ENCODE data around the gene FBXO36. TPM values are rescaled to one million over a fixed set of nuclear protein-coding genes. Genes with fewer than 3 reads are reported as not detected.

Gene FBXO36
- total and polyA plus RNA-seq, 2 of the 13 experiments (the other 11 are each of a cell fraction or from before 2014, with no cell fraction given): 2.8 TPM

DNA sequence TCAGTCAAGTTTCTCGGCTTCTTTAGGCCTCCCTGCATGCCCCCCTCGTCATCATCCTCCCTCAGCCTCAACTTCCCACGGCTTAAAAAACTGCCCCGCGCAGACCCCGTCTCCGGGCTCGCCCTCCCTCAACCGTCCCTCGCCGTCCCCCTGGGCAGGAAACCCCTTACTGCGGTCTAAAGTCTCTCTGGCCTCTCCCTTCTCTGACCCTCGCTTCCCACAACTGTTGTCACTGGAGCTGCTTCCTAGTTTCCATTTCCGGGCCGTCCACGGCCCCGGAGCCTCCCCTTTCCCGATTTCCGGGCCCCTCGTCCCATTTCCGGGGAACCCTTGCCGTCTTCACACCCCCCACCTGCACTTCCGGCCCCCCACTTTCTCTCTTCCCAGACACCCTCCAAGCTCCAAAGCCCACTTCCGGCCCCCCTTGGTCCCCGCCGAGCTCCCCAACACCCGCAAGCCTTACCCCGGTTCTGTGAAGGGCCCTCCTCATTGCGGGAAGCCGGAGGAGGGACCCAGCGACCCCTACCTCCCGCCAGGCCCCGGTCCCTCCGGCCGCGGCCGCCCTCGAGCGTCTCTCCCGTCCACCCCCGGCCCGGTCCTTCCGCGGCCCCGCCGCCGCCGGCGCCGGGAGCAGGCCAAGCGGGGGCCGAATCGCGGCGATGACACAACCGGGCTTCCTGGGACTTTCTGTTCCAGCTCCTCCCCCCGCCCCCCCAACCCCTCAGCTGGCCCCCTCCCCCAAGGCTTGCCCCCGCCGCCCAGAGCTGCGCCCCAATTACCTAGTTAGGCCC lies 1.0 kb upstream of the FBXO36 start (continued):
- TF ChIP-seq, protein P1, sequence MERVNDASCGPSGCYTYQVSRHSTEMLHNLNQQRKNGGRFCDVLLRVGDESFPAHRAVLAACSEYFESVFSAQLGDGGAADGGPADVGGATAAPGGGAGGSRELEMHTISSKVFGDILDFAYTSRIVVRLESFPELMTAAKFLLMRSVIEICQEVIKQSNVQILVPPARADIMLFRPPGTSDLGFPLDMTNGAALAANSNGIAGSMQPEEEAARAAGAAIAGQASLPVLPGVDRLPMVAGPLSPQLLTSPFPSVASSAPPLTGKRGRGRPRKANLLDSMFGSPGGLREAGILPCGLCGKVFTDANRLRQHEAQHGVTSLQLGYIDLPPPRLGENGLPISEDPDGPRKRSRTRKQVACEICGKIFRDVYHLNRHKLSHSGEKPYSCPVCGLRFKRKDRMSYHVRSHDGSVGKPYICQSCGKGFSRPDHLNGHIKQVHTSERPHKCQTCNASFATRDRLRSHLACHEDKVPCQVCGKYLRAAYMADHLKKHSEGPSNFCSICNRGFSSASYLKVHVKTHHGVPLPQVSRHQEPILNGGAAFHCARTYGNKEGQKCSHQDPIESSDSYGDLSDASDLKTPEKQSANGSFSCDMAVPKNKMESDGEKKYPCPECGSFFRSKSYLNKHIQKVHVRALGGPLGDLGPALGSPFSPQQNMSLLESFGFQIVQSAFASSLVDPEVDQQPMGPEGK (CRISPR knock-in tag; IDR thresholded peaks at IDR 0.05): peak; percentile 95
- no peak for TF ChIP-seq ATF7 (IDR thresholded peaks at IDR 0.05)
- TF ChIP-seq ATF7 (CRISPR knock-in tag; IDR thresholded peaks at IDR 0.05): no peak
- 0 out of 2 replicates have a peak, but pooled peaks have one; percentile 40 for TF ChIP-seq DPF2 (CRISPR knock-in tag; IDR thresholded peaks at IDR 0.05; ENCODE audit: borderline replicate concordance, low read depth)
- TF ChIP-seq, protein P2, sequence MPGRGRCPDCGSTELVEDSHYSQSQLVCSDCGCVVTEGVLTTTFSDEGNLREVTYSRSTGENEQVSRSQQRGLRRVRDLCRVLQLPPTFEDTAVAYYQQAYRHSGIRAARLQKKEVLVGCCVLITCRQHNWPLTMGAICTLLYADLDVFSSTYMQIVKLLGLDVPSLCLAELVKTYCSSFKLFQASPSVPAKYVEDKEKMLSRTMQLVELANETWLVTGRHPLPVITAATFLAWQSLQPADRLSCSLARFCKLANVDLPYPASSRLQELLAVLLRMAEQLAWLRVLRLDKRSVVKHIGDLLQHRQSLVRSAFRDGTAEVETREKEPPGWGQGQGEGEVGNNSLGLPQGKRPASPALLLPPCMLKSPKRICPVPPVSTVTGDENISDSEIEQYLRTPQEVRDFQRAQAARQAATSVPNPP (CRISPR knock-in tag; IDR thresholded peaks at IDR 0.05): no peak; the same call in 1 of the 2 replicates
- TF ChIP-seq ZKSCAN8 (CRISPR knock-in tag; IDR thresholded peaks at IDR 0.05; ENCODE audit: borderline replicate concordance): no peak
- TF ChIP-seq, protein P3, sequence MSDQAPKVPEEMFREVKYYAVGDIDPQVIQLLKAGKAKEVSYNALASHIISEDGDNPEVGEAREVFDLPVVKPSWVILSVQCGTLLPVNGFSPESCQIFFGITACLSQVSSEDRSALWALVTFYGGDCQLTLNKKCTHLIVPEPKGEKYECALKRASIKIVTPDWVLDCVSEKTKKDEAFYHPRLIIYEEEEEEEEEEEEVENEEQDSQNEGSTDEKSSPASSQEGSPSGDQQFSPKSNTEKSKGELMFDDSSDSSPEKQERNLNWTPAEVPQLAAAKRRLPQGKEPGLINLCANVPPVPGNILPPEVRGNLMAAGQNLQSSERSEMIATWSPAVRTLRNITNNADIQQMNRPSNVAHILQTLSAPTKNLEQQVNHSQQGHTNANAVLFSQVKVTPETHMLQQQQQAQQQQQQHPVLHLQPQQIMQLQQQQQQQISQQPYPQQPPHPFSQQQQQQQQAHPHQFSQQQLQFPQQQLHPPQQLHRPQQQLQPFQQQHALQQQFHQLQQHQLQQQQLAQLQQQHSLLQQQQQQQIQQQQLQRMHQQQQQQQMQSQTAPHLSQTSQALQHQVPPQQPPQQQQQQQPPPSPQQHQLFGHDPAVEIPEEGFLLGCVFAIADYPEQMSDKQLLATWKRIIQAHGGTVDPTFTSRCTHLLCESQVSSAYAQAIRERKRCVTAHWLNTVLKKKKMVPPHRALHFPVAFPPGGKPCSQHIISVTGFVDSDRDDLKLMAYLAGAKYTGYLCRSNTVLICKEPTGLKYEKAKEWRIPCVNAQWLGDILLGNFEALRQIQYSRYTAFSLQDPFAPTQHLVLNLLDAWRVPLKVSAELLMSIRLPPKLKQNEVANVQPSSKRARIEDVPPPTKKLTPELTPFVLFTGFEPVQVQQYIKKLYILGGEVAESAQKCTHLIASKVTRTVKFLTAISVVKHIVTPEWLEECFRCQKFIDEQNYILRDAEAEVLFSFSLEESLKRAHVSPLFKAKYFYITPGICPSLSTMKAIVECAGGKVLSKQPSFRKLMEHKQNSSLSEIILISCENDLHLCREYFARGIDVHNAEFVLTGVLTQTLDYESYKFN (CRISPR knock-in tag; conservative IDR thresholded peaks at IDR 0.05): peak; percentile 58
- TF ChIP-seq ZNF260 (CRISPR knock-in tag; IDR thresholded peaks at IDR 0.05; ENCODE audit: borderline replicate concordance, low read depth): no peak
- no peak for TF ChIP-seq GATAD2A (CRISPR knock-in tag; IDR thresholded peaks at IDR 0.05)
- TF ChIP-seq POGZ (CRISPR knock-in tag; IDR thresholded peaks at IDR 0.05): peak; percentile 79
- no peak; the same call in 1 of the 2 replicates for TF ChIP-seq ZNF331 (CRISPR knock-in tag; IDR thresholded peaks at IDR 0.05)
- TF ChIP-seq ZNF230 (CRISPR knock-in tag; IDR thresholded peaks at IDR 0.05): 0 out of 2 replicates have a peak, but pooled peaks have one; percentile 48
- peak; percentile 74 for TF ChIP-seq ZFY (CRISPR knock-in tag; IDR thresholded peaks at IDR 0.05)
- TF ChIP-seq ZNF12 (CRISPR knock-in tag; IDR thresholded peaks at IDR 0.05): no peak
- TF ChIP-seq, protein P4, sequence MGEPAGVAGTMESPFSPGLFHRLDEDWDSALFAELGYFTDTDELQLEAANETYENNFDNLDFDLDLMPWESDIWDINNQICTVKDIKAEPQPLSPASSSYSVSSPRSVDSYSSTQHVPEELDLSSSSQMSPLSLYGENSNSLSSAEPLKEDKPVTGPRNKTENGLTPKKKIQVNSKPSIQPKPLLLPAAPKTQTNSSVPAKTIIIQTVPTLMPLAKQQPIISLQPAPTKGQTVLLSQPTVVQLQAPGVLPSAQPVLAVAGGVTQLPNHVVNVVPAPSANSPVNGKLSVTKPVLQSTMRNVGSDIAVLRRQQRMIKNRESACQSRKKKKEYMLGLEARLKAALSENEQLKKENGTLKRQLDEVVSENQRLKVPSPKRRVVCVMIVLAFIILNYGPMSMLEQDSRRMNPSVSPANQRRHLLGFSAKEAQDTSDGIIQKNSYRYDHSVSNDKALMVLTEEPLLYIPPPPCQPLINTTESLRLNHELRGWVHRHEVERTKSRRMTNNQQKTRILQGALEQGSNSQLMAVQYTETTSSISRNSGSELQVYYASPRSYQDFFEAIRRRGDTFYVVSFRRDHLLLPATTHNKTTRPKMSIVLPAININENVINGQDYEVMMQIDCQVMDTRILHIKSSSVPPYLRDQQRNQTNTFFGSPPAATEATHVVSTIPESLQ (CRISPR knock-in tag; conservative IDR thresholded peaks at IDR 0.05): no peak
- TF ChIP-seq, protein P5, sequence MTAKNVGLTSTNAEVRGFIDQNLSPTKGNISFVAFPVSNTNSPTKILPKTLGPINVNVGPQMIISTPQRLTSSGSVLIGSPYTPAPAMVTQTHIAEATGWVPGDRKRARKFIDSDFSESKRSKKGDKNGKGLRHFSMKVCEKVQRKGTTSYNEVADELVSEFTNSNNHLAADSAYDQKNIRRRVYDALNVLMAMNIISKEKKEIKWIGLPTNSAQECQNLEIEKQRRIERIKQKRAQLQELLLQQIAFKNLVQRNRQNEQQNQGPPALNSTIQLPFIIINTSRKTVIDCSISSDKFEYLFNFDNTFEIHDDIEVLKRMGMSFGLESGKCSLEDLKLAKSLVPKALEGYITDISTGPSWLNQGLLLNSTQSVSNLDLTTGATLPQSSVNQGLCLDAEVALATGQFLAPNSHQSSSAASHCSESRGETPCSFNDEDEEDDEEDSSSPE (CRISPR knock-in tag; IDR thresholded peaks at IDR 0.05): peak; percentile 32; the same call in 1 of the 2 replicates
- 0 out of 2 replicates have a peak, but pooled peaks have one; percentile 29 for TF ChIP-seq SIN3B (IDR thresholded peaks at IDR 0.05; ENCODE audit: low read length)
- TF ChIP-seq KLF13 (CRISPR knock-in tag; IDR thresholded peaks at IDR 0.05): no peak
- TF ChIP-seq RELA (CRISPR knock-in tag; IDR thresholded peaks at IDR 0.05): no peak
- no peak for TF ChIP-seq ZNF652 (CRISPR knock-in tag; IDR thresholded peaks at IDR 0.05; ENCODE audit: borderline replicate concordance, low read depth)
- TF ChIP-seq TRIM24 (CRISPR knock-in tag; IDR thresholded peaks at IDR 0.05): no peak

All from HepG2 (cell line).